GM10248 (cell line): ENCODE data around the gene FTO.

Source experiments
- CTCF ChIA-PET: fragments of 300-600 bp; sonication (Branson Sonifier 250); formaldehyde crosslinking; extraction: SDS; loops from one replicate; lab custom pipeline; 2021; ENCODE audit warnings: antibody characterized with exemption; lab: Yijun Ruan, JAX
- POLR2A ChIA-PET: fragments of 350-650 bp; sonication (Branson Sonifier 250); formaldehyde crosslinking; extraction: SDS; loops from one replicate; lab custom pipeline; 2020; ENCODE audit warnings: antibody characterized with exemption; lab: Yijun Ruan, JAX
- DNase-seq: peaks from one replicate; pipeline ENCODE4 v3.0.0; 2012; ENCODE audit errors: extremely low spot score
- CTCF ChIP-seq: IDR thresholded peaks from 2 replicates; pipeline ENCODE4 v1.5.1; 2012; ENCODE audit warnings: mild to moderate bottlenecking, low read depth; ENCODE audit errors: extremely low read depth, missing control alignments, control extremely low read depth

FTO gene

DNA sequence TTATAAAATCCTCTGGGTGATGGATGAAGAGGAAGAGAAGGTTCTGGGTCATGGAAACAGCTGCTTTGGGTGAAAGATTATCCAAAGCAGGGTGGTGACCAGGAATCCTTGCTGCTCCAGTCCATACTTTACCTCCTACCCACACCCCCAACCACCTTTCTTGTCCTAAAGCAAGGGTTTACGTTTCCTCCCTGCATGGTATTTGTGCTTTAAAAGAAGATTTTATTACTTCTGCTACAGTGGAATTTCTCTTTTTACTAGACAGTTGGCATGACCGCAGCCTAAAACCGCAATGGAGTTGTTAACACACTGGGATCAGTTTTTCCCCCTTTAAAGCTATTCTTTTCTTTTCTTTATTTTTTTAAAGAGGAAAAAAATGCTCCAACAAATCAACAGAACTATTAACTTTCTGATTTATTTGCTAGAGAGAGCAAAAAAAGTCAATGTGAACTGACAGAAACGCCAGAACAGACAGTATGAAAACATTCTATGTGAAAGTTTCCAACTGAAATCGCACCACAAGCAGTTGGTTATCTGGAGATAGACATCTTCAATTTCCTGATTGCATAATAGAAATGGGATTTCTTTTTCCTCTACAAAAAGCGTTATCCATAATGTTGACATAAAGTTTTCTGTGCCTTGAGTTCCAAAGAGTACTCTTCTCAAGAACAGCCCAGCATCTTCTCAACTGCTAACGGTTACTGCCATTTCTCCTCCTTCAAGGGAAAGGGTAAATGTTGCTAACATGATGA is 346.7 kb downstream of the FTO start:
- no peak for DNase-seq
- TF ChIP-seq CTCF: no peak
- POLR2A ChIA-PET: no interaction called here
- CTCF ChIA-PET: interaction anchor here (1.2 to 1.7 kb wide), 2 partner anchors 12 to 19 kb away, joined by 3 to 4 read pairs; no protein-coding TSS in a partner anchor

GRCh38 chr16:54051821-54052220 is 347.9 kb downstream of the FTO start:
- DNase-seq: no peak
- POLR2A ChIA-PET: no interaction called here
- CTCF ChIA-PET: interaction anchor here (1.3 to 3.9 kb wide), 2 partner anchors 13 to 18 kb away, joined by 4 to 18 read pairs; no protein-coding TSS in a partner anchor
- TF ChIP-seq CTCF: no peak

DNA sequence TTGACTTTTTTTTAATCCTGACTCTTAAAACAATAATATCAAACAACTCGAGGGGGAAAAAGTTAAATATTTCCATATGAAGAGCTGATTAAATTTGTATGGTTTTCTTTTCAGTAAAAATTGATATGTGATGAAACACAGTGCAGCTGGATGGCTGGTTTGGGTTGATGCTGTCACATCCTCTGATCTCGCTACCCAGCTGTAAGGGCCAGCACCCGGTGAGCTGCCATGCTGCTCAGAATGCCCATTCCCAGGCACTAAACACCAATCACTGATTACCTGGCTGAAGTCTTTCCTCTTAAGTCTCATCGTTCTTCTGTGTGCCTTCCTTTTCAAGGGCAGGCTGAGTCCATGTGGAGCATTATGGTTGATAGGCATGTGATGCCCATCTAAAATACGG is 348.3 kb downstream of the FTO start:
- DNase-seq: no peak
- no peak for TF ChIP-seq CTCF
- CTCF ChIA-PET: interaction anchor here (1.3 to 3.9 kb wide), 2 partner anchors 13 to 18 kb away, joined by 4 to 18 read pairs; no protein-coding TSS in a partner anchor
- POLR2A ChIA-PET: no interaction called here

DNA sequence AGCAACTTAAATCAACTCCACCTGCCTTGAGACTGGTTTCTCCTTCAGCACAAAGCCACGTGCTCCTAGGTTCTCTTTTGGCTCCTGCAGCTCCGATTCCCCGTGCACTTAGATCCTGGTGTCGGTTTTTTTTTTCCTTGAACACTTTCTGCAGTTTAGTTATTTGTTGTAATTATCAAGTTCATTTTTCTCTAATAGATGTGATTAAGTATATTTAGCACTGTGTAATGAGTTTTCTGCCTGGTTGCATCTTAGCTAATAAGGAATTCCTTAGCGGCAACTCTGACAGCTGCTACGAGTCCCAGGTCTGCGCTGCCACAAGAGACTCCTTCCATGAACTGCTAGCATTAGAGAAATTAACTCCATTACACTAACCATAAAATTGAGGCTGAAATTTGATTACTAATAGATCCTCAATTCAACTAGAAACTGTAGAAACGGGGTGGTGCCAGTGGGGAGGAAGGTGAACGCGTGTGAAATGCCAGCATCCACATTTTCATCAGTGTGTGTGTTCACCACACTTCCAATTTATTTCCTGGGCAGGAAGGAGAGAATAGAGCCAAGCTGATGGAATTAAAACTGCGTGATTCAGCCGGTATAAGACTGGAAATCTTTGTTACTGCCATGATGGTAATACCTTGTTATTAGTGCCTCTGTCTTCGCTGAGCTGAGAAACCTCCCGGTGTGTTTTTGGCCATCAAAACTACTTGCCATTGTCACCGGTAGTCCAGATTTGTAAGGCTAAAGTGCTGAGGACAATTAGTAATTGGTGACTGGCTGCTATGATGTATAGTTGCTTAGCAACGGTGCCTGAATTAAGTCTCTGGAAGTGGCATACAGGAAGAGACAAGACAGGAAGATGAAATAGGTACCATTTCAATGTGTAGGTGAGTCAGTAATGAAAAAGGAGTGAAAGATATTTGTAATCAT is 350.2 kb downstream of the FTO start:
- ChIA-PET CTCF (interaction anchor here (1.2 to 3.9 kb wide), 2 partner anchors 11 to 35 kb away, joined by 3 to 18 read pairs; no protein-coding TSS in a partner anchor), POLR2A (no interaction called here)
- DNase-seq: no peak
- no peak for TF ChIP-seq CTCF

DNA sequence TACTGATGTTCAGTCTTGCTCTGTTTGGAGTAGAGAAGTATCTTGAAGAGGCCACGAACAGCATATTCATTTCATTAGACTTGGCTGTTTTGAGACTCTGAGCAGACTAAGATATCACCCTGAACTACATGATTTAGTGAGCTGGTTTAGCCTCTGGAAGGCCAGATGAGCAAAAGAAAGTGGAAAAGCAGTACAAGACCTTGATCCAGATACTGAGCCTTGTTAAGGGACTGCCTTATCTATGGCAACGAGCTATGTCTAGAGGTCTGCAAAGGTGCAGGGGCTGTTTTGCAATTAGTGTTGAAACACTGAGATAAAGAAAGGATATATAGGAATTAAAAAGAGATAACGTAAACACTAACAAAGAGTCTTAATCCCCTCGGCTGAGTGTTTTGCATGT is 351.2 kb downstream of the FTO start:
- POLR2A ChIA-PET: no interaction called here
- TF ChIP-seq CTCF: no peak
- no peak for DNase-seq
- CTCF ChIA-PET: interaction anchor here (1.2 to 3.9 kb wide), 2 partner anchors 10 to 36 kb away, joined by 3 to 18 read pairs; no protein-coding TSS in a partner anchor

- ChIA-PET CTCF (no interaction called here), POLR2A (no interaction called here)
- no peak for TF ChIP-seq CTCF
- no peak for DNase-seq
Observed at GRCh38 chr16:54055864-54056263, 351.9 kb downstream of the FTO start.
